GM19025 (cell line): ENCODE measurements around the gene NUDT4B.
"Not testable (repeated sequence)": the region's sequence is repeated elsewhere in the genome, so short reads cannot be mapped to it uniquely, and the experiment has no call there.

Experiments used
- ATAC-seq: cut with Tn5 transposase; IDR thresholded peaks from one replicate; pipeline ENCODE4 v1.9.1; 2021; ENCODE audit warnings: mild to moderate bottlenecking, low read depth, moderate library complexity; ENCODE audit not compliant: unreplicated experiment

Gene NUDT4B

DNA sequence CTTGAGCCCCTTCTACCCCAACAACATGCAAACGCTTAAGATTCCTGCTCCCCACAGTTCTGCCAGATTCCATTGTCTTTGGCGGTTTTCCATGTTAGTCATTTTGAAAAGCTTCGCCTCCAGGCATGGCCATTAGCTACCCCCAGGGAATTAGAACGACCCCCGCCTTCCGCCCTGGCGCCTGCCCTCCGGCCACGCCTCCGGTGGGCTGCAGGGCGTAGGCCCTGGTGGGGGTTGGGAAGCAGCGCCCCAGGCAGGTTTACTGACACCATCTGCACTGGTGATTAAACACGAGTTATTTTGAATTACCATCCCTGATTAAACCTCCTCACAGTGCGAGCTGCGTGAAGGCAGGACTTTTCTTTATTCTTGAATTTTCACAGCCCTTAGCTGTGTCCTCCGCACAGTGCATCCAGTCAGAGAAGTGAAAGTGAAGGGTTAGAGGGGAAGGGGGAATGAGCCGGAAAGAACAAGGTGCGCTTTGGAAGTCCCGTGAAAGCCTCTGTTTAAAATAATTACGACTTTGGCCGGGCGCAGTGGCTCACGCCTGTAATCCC is 43.0 kb downstream of the NUDT4B start:
- ATAC-seq = not testable (repeated sequence)

DNA sequence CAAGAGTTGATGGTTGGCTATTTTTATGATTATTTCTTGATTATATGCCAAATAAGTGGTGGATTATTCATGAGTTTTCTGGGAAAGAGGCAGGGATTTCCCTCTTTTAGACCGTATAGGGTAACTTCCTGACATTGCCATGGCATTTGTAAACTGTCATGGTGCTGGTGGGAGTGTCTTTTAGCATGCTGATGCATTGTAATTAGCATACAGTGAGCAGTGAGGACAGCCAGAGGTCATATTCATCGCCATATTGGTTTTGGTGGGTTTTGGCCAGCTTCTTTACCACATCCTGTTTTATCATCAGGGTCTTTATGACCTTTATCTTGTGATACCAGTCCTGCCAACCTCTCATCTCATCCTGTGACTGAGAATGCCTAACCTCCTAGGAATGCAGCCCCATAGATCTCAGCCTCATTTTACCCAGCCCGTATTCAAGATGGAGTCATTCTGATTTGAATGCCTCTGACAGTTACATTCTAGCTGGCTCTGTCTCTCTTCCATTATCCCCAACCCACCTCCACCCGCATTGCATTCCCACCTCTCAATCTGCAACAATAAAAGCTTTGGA is 45.3 kb downstream of the NUDT4B start:
- ATAC-seq = not testable (repeated sequence)
